ENCODE measurements around the gene RPL36AL.

RPL36AL gene

DNA sequence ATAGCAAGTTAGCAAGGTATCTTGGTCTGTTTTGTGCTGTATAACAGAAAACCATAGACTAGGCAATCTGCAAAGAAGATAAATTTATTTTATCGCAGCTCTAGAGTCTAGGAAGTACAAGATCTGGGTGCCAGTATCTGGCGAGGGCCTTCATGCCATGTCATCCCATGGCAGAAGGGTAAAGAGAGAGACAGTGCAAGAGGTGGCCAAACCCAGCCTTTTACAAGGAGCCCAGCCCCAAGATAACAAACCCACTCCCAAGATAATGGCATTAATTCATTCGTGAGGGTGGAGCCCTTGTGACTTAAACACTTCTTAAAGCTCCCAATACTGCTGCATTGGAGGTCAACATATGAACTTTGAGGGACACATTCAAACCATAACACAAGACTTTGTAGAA, 51.1 kb downstream of the RPL36AL start:
- H3K4me3 Mint-ChIP-seq: no peak overlapping the region
- H3K4me1 Mint-ChIP-seq: peaks cover 5% of the 10 kb centered on the region
- peaks cover 5 to 15% of the 10 kb centered on the region in 2 donors for H3K9me3 Mint-ChIP-seq
- H3K27ac Mint-ChIP-seq: peak overlapping the region in 1 of 2 donors; percentile 55
- no peak for ATAC-seq
- no peak for DNase-seq
- H3K27me3 Mint-ChIP-seq: no peaks in the 10 kb centered on the region

All from stimulated activated naive CD8-positive, alpha-beta T cell treated with anti-CD3 and anti-CD28 coated beads, Interleukin-15, amount 100 ng/mL, for 72 hours (primary cell).